Fibroblast of lung (primary cell): ENCODE results near the gene CSNK1D. TPM values are rescaled to one million over a fixed set of nuclear protein-coding genes. Genes with fewer than 3 reads are reported as not detected.
"Not testable (repeated sequence)": the region's sequence is repeated elsewhere in the genome, so short reads cannot be mapped to it uniquely, and the experiment has no call there.

ENCODE experiments used
- DNase-seq, 2 donors: peaks; one replicate each; pipeline versions ENCODE4 v3.0.0 to v3.0.0-alpha.2; 2010; ENCODE audit warnings: low read depth in 2 of 2
- H2AFZ ChIP-seq: 2 replicates; pipeline ENCODE4 v1.5.1; 2012; ENCODE audit warnings: low read length, control low read depth, inconsistent platforms
- H3K27ac ChIP-seq: 2 replicates; pipeline ENCODE4 v1.5.1; 2011; ENCODE audit warnings: low read length, control low read depth; ENCODE audit not compliant: insufficient read depth
- H3K27me3 ChIP-seq: 2 replicates; pipeline ENCODE4 v1.5.1; 2011; ENCODE audit warnings: mild to moderate bottlenecking, low read length; ENCODE audit not compliant: control insufficient read depth, insufficient read depth
- H3K36me3 ChIP-seq: 2 replicates; pipeline ENCODE4 v1.5.1; 2011; ENCODE audit warnings: low read length; ENCODE audit not compliant: control insufficient read depth, insufficient read depth
- H3K4me1 ChIP-seq: 2 replicates; pipeline ENCODE4 v1.5.1; 2011; ENCODE audit warnings: low read length; ENCODE audit not compliant: control insufficient read depth, insufficient read depth; ENCODE audit errors: extremely low read depth
- H3K4me2 ChIP-seq: 2 replicates; pipeline ENCODE4 v1.5.1; 2011; ENCODE audit warnings: low read length, control low read depth; ENCODE audit not compliant: insufficient read depth; ENCODE audit errors: extremely low read depth
- H3K4me3 ChIP-seq, 4 experiments: fragments of 200-600 bp in 1 of 4; sonication (generic) in 1 of 4; replicated peaks in 1 of 4; 2 replicates each; pipeline ENCODE4 v1.5.1; 2011 to 2016; ENCODE audit warnings: low read length in 4 of 4, low read depth in 3 of 4, mild to moderate bottlenecking in 3 of 4, control low read depth in 2 of 4, inconsistent platforms in 1 of 4, mixed read lengths in 1 of 4; ENCODE audit not compliant: insufficient read depth in 1 of 4; ENCODE audit errors: control extremely low read depth in 1 of 4
- H3K79me2 ChIP-seq: 2 replicates; pipeline ENCODE4 v1.5.1; 2012; ENCODE audit warnings: mild to moderate bottlenecking, low read length, inconsistent platforms; ENCODE audit not compliant: control insufficient read depth, insufficient read depth
- H3K9ac ChIP-seq: 2 replicates; pipeline ENCODE4 v1.5.1; 2011; ENCODE audit warnings: mild to moderate bottlenecking, low read length, control low read depth; ENCODE audit not compliant: insufficient read depth
- H3K9me3 ChIP-seq: 2 replicates; pipeline ENCODE4 v1.5.1; 2012; ENCODE audit warnings: low read depth, low read length; ENCODE audit not compliant: control insufficient read depth, insufficient read depth
- H4K20me1 ChIP-seq: 2 replicates; pipeline ENCODE4 v1.5.1; 2011; ENCODE audit warnings: low read length; ENCODE audit not compliant: control insufficient read depth, insufficient read depth; ENCODE audit errors: extremely low read depth
- CTCF ChIP-seq, 2 donors: IDR thresholded peaks in 1 of 2; conservative IDR thresholded peaks in 1 of 2; 1 replicate in 1 of 2; 2 replicates in 1 of 2; pipeline ENCODE4 v1.5.1; 2011 to 2012; ENCODE audit warnings: low read length in 2 of 2, control low read depth in 1 of 2, inconsistent platforms in 1 of 2, low read depth in 1 of 2, mild to moderate bottlenecking in 1 of 2
- EZH2 ChIP-seq: IDR thresholded peaks from 2 replicates; pipeline ENCODE4 v1.5.1; 2012; ENCODE audit warnings: low read length, control low read depth, mild to moderate bottlenecking; ENCODE audit errors: missing control alignments
- polyA plus RNA-seq, 2 donors: library from polyadenylated mRNA; depleted of rRNA in 1 of 2; stranded (reverse) in 1 of 2; unstranded in 1 of 2; fragments of >200 nt; gene quantifications; 2 replicates each; pipeline ENCODE4 v1.2.1, GENCODE V29; 2011 to 2012; ENCODE audit warnings: missing spikeins in 1 of 2
- total RNA-seq: library from RNA; depleted of rRNA; stranded (reverse); fragments of >200 nt; gene quantifications from 2 replicates; pipeline ENCODE4 v1.2.1, GENCODE V29; 2014

CSNK1D gene
- total and polyA plus RNA-seq, 2 donors (not counting 1 experiment from before 2014, with no cell fraction given) = 64.9 to 112 TPM

- Histone ChIP-seq H3K9me3 (no peaks in the 10 kb centered on the region), H4K20me1 (no peaks in the 10 kb centered on the region), H3K9ac (peak overlapping the region; percentile 87), H3K4me3 (peak overlapping the region; percentile 51 to 75 (median 66)), H3K4me2 (peak overlapping the region; percentile 93), H3K27me3 (no peaks in the 10 kb centered on the region), H3K27ac (peak overlapping the region; percentile 90), H3K79me2 (peaks cover 3% of the 10 kb centered on the region), H3K36me3 (no peaks in the 10 kb centered on the region), H2AFZ (peak overlapping the region; percentile 57), H3K4me1 (peaks cover 30% of the 10 kb centered on the region)
- TF ChIP-seq CTCF (conservative IDR thresholded peaks at IDR 0.05 in 1 of 2, IDR thresholded peaks at IDR 0.05 in 1 of 2; ENCODE audit: low read depth in 1 of 2, low read length in 2 of 2) (no peak), EZH2 (no peak)
- DNase-seq = peak; percentile 69 to 81
Measured at GRCh38 chr17:82213251-82214011, 60.1 kb downstream of the CSNK1D start.

DNA sequence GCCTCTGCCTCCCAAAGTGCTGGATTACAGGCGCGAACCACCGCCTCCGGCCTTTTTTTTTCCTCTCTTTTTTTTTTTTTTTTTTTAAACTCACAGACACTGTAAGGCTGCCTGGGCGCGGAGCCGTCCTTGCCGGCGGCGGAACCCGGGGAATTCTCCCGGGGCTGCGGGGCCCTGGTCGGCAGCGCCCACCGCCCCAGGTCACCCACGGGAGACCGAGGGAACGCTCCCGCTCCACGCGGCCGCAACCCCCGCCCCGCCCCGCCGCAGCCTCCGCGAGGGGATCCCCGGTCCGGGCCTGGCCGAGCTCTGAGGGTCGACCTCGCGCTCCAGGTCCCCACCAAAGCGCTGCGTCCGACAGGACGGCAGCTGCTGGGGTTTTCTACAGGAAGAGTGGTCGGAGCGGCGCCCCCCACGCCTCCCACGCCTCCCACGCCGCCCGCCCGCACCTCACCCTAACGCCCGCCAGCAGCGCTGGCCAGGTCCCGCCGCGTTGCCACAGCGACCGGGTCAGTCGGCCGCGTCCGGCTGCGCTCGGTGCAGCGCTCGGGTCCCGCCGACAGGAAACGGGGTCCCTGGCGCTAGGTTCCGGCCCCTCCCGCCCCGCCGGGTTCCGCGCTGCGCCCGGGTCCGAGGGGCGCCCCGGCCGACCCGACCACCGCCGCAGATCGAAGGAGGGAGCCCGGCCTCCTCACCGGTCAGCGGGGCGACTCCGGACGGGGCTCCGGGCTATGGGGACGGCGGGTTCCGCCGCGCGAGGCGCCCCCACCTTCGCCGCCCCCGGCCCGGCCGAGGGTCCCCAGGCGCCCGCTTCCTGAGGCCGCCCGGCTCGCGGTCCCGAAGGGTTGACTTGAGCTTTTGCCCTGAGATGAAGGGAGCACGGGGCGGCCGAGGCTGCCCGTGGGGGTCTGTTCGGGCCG is 60.9 kb downstream of the CSNK1D start, which contains the start of gene CCDC57:
CCDC57 (minus strand) TSS at position 512 of the 920 bp plus-strand sequence. CDS start 10,898 bp downstream, outside the sequence.
- Histone ChIP-seq H3K4me2 (peak within 1 kb of the TSS; percentile 93), H3K9me3 (no peaks in the 10 kb centered on the region), H3K27me3 (no peaks in the 10 kb centered on the region), H3K79me2 (peaks cover 3% of the 10 kb centered on the region), H3K36me3 (no peaks in the 10 kb centered on the region), H2AFZ (peak within 1 kb of the TSS; percentile 59), H3K9ac (peak within 1 kb of the TSS; percentile 87), H3K27ac (peak within 1 kb of the TSS; percentile 90), H3K4me1 (peaks cover 27% of the 10 kb centered on the region), H4K20me1 (no peaks in the 10 kb centered on the region), H3K4me3 (peak within 1 kb of the TSS; percentile 53 to 75 (median 74))
- DNase-seq = peak; percentile 72 to 76
- TF ChIP-seq CTCF (conservative IDR thresholded peaks at IDR 0.05 in 1 of 2, IDR thresholded peaks at IDR 0.05 in 1 of 2; ENCODE audit: low read depth in 1 of 2, low read length in 2 of 2) (no peak), EZH2 (no peak)

GRCh38 chr17:82210655-82211054 is 62.8 kb downstream of the CSNK1D start:
- H3K4me3 ChIP-seq, H2AFZ ChIP-seq, H3K27me3 ChIP-seq, H3K4me2 ChIP-seq, H3K79me2 ChIP-seq, H3K36me3 ChIP-seq, H3K9ac ChIP-seq, DNase-seq, H4K20me1 ChIP-seq, H3K27ac ChIP-seq, H3K9me3 ChIP-seq, H3K4me1 ChIP-seq: not testable (repeated sequence)
